HG03159 (cell line): Measurements from ENCODE around the gene BEND5.

Experiments used
- ATAC-seq: cut with Tn5 transposase; IDR thresholded peaks from one replicate; pipeline ENCODE4 v1.9.1; 2021; ENCODE audit warnings: mild to moderate bottlenecking, moderate library complexity; ENCODE audit not compliant: unreplicated experiment

Gene BEND5

GRCh38 chr1:48767975-48768510, 8.6 kb downstream of the BEND5 start:
- ATAC-seq: no peak

DNA sequence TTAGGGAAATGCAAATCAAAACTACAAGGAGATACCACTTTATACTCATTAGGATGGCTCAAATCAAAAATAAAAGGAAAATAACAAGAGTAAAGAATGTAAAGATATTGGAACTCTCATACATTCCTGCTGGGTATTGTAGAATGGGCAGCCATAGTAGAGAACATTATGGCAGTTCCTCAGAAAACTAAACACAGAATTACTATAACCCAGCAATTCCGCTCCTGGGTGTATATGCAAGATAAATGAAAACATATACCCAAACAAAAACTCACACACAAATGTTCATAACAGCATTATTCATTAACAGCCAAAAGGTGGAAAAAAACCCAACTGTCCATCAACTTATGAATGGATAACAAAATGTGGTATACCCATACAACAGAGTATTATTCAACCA, 11.4 kb downstream of the BEND5 start:
- ATAC-seq: no peak

DNA sequence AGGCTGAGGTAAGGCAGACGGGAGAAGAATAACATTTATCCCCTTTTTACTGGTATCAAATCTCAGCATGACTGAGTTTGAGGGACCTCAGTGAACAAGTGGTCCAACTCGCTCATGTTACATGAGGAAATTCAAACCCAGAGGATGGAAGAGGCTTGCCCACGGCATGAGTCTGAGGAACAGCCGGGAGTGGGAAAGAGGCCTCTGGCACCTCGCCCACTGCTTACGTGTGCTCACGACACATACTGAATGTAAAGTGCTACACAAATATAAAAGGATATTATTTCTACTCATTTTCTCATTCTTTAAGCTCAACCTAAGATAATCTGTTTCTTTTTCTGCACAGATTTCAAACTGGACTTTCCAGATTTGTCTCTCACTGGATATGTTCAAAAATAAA, 14.7 kb downstream of the BEND5 start:
- no peak for ATAC-seq

GRCh38 chr1:48761411-48761810, 15.3 kb downstream of the BEND5 start:
- ATAC-seq: no peak

- ATAC-seq: no peak
These were observed 15.8 kb downstream of the BEND5 start for GRCh38 chr1:48760857-48761256.

DNA sequence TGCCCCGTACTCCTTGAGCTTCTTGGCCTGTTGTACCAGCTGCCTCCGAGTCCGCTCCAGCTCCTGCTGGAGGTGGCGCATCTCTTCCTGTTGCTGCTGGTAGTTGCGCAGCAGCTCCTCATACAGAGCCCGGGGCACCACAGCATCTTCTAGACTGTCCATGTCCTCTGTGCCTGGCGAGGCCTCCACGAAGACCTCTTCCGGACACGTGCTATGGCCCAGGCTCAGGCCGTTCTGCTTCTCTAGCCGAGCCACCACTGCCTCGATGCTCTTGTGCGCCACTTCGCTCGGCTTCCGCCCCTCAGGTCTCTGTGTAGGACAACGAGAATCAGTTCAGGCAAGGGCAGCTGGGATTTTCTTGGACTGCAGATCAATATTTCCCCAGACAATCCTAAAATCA, 17.7 kb downstream of the BEND5 start:
- ATAC-seq: no peak

- ATAC-seq: no peak
These were observed 19.3 kb downstream of the BEND5 start for GRCh38 chr1:48757363-48757762.

DNA sequence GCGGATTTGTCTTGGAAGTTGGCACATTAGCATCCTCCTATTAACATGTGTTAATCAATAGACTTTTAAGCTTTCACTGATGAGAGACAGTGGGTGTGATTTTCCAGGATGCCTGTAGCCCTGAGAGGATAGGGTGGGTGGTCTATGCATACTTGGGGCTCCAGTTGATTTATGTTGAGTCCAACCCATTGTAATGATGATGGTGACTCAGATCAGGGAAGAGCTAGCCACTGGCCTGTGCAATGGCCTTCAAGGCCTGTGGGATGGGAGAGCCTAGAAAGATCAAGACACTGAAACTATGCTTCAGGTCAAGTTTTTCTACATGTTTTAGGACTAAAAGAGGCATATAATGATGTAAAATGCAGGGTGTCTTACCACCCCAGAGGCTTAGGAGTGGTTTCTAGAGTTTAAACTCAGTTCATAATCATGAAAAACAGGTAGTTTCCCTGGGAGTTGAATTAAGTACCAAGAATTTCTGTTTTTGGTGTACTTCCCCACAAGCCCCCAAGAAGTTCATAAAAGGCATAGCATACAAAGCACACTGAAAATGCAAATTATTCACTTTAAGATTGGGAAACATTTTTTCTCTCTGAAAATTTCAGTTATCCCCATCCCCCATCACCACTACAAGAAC, 19.9 kb downstream of the BEND5 start:
- ATAC-seq: no peak

DNA sequence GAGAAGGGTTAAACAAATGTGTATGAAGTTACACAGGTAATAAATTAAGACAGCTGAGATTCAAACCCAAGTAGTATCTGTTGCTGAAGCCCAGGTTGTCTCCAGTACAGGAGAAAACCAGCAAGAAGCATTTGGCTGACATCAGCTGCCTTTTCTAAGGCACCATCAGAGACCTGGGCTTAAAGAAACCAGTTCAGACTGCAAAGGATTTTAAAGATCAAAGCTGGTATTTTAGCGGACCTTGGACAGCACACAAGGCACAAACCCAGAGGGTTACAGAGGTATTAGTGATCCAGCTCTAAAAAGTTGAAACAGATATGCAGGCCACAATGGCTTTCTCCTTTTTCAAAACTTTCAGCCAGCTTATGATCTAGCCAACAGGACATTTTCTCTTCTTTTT, 23.4 kb downstream of the BEND5 start:
- ATAC-seq: no peak

GRCh38 chr1:48750109-48750508, 26.6 kb downstream of the BEND5 start:
- peak; percentile 99 for ATAC-seq

DNA sequence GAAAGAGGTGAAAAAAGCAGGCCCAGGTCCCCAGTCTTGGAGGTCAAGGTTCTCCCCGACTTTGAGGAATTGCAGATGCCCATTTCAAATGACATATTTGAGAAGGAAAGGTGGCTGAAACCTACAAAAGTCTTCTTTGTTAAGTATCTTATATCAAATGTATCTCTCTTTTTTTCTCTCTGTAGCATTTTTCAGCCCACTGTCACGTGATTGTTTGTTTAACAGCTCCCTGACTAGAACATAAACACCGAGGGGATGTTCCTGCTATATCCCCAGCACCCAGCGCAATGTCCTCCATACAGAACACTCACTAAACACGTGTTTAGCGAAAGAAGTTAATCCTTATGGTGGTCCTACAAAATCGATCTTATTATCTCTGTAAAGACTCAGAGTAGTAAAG, 27.6 kb downstream of the BEND5 start:
- ATAC-seq: no peak

- no peak for ATAC-seq
These were observed 29.8 kb downstream of the BEND5 start for GRCh38 chr1:48746906-48747305.

- ATAC-seq: no peak
These were observed 32.7 kb downstream of the BEND5 start for GRCh38 chr1:48744032-48744431.

- ATAC-seq: no peak
These were observed 33.2 kb downstream of the BEND5 start for GRCh38 chr1:48743480-48743879.

DNA sequence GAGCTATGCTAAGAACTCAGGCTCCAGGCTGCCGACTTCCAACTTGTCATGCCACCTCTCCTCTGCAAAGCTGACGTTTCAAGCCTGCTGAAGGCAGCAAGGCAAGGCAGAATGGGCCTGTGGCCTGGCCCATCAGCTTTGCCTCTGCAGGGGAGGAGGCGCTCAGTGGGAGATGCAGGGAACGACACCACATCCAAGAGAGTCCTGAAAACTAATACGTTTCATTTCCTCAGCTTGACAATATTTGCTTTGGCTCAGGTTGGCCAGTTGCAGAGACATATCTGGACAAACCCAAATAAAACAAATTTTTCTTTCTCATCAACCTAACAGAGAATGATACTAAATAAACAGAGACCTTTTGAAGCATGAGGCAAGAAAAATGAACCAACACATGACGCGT, 35.3 kb downstream of the BEND5 start:
- ATAC-seq: no peak

DNA sequence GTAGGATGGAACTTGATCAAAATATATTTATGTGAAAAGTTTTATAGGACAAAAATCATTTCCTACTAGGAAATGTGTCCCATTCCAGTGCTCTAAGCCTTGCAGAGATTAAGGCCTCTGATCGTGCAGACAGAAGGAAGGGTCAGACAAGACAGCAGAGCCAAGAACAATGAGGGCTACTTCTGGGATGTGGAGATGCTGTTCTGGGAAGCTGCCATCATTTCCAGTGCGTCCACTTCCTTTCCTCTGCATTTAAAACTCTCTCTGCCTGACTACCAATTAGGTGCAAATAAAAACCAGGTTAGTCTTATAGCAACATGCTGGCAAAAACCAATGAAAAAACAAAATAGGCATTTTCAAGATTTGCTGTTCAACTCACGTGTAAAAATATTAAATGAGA, 36.1 kb downstream of the BEND5 start:
- ATAC-seq: no peak

GRCh38 chr1:48739091-48739490, 37.6 kb downstream of the BEND5 start:
- ATAC-seq: no peak

- ATAC-seq: no peak
These were observed 38.3 kb downstream of the BEND5 start for GRCh38 chr1:48738356-48738755.

- no peak for ATAC-seq
These were observed 40.9 kb downstream of the BEND5 start for GRCh38 chr1:48735796-48736195.

GRCh38 chr1:48730164-48730910, 46.4 kb downstream of the BEND5 start:
- ATAC-seq: peak; percentile 79

- ATAC-seq: no peak
These were observed 48.1 kb downstream of the BEND5 start for GRCh38 chr1:48728584-48728983.

DNA sequence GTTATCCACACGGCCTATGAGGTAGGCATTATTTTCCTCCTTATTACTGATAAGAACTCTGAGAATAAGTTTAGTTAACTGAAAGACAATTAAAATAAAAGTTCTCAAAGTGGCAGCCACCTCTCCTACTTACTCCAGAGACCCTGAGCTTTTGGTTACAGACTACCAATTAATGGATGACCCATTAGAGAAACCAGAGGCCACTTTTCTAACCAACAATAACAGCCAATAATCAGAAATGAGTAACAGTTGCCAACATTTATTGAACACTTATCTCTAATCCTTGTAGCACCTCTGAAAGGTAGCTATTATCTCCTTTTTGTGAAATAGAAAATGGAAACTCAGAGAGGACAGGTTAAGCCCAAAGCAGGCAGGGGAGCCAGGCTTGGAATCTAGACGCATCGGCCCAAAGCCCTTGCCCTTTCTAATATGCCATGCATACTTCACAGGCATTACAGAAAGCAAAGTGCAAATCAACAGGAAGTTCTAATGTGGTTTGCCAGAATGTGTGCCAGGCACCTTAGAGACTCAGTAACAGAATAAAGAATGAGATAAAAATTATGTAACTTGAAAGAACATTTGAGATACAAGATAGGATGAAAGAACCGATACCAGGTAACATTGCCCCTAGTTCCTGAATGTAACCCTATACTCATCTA, 50.0 kb downstream of the BEND5 start:
- ATAC-seq: no peak
